IPS DF 19.7 (cell line): ENCODE data around the gene MBP.

Experiments used
- DNase-seq: peaks from one replicate; pipeline ENCODE4 v3.0.0-alpha.2; 2013; ENCODE audit warnings: low read depth, low spot score

The MBP gene

DNA sequence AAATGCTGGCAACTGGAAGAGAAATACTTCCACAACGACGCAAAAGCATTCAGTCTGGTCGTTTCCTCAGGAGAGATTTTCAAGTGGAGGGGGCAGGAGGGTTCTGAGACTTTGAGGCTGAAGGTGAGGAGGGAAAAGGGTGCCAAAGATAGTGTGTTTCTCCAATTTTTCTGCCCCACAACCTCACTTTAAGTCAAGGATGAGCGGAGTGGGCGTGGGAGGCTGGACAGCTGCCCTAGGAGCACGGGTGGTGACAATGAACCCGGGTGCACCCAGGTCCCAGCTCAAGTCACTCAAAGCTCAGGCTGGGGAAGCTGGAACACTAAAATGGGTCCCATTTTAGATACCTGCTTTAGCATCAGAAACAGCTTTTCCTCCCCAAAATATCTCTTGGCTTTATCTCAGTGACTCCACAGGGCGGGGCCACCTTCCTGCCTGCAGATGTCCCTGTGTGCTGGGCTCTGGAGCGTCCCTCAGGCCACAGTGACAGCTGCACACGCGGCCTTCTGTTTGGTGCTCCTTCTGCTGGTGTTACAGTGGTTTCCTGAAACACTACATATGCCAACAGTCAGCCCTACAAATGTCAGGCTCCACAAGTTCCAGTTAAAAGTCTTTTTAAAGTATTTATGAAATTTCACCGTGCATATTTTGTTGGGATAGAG lies 1.4 kb upstream of the MBP start:
- DNase-seq, result no peak

DNA sequence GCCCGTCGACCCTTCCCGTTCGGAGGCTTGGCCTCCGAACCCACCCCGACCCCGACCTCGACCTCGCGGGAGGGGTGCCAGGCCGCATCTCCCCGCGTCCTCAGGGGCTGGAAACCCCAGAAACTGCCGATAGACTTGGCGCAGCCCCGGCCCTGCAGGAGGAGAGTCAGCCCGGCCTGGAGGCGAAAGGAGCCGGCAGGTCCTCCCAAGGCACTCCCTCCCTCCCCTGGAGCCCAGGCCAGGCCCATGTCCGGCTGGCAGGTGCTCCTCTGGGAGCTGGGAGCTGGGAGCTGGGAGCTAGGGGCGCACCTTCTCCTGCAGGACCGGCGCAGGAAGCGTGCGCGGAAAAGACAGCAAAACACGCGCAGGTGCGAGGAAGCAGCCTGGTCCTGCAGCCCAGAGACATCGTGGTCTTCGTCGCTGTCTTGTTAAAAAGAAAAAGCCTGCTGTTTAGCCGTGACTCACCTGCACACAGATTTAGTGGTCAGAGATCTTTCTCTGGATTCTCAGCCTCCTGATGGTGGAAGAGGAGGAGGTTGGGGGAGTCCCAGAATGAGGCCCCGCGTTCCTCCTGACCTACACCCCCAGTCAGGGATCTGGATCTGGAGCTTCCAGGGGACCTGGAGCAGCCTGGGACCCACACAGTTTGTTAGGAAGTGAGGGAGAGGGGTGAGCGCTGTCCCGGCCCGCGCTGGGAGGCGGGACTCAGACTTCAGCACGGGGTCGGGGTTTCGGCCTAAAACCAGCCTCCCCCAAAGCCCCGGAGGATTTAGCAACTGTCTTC lies 660 bp upstream of the MBP start:
- DNase-seq, result no peak

DNA sequence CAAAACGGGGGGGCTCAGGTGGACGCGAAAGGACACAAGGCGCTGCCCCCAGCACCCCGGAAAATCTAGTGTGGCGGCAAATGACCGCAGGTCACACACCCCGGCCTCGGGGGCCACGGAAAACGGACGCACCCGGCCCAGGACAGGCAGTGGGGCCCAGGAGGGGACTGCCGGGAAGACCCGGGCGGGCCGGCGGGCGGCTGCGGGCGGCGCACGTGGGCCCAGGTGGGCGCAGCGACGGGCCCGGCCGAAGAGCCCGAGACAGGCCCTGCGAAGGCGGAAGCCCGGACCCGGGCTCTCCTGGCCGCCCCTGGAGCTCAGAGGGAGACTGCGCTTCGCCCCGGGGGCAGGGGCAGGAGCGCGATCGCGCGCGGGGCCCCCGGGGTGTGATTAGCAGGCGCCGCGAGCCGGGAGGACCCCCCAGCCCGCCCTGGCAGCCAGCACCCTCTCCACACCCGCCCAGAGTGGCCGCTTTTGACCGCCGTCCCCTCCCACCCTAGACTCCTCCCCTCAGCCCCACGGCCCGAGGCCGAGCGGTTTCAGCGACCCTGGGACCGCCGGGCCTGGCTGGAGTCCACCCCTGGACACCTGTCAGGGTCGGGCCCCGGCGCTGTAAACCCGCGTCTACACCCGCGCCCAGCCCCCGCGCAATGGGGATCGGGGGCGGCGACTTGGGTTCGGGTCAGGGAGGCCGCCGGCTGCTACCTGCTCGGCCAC lies 773 bp downstream of the MBP start:
- no peak for DNase-seq

DNA sequence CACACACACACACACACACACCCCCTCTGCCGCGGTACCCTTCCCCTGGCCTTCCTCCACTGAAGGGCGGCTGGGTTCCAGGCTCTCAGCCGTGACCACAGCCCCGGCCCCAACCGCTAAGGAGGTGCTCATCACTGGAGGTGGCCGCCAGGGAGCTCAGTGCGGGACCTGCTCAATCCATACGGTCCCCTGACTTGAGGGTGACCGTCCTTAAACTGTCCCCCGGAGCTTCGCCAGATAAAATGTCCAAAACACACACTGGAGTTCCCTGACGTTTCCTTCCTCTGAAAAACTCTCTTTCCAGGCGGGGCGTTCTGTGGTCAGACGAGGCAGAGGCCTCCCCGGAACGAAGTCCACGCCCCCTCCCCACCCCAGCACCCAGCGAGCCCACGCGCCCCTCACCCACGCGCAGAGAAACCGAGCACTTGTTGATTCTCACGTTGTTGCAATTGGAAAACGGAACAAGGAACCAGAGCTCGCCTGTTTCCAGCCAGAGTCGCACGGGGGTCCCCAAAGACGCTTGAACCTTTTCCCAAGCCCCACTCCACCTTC lies 1.4 kb downstream of the MBP start:
- no peak for DNase-seq

DNA sequence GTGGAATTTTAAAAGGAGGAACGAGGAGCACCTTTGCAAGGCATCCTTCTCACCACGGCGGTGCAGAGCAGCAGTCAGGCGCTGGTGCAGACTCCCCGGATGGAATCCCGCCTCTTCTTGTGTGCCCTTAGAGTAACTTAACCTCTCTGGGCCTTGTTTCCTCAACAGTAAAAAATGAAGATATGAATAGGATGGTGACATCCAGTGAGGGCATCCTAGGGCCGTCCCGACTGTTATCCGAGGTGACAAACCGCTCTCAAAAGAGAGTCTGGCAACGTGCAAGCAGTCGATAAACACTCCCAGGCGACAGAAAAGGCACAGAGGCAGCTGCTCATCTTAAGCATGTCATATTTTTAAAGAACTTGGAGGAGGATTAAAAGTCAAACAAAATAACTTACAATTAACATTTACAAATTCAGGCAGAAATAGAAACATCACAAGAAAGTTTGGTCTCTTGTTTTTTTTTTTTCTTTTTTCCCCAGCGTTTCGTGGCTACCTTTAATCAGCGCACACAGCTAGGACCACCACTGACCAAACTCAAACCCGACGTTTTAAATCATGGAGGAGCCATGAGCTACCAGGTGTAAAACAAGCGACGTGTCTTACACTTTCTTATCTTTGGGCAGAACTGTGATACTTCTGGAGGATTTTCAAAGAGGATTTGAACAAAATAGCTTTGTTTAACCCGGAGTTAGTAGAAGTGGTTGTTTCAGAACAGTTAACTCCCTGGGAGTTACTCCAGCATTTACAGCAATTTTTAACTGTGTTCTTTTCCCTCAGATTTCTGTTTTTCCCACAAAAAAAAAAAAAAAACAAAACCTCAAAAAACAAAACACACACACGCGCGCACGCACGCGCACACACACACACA lies 2.1 kb downstream of the MBP start:
- no peak for DNase-seq

DNA sequence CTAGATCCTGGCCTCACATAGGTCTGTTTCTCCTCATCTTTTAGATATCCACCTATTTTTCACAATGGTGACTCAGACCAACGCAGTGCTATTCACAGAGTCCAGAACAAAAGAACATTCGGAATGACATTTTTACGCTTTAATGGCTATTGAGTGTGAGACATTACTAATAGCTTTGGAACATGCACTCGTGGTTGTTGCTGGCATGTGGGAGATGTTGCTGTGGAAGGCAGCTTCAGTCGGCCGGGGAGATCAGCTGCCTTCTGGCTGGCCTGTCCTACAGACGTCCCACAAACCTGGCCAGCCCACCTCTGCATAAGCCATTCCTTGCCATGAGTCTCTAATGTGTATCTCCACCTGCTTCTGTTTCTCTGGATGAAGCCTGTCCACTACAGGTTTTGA lies 3.4 kb downstream of the MBP start:
- DNase-seq, result no peak

DNA sequence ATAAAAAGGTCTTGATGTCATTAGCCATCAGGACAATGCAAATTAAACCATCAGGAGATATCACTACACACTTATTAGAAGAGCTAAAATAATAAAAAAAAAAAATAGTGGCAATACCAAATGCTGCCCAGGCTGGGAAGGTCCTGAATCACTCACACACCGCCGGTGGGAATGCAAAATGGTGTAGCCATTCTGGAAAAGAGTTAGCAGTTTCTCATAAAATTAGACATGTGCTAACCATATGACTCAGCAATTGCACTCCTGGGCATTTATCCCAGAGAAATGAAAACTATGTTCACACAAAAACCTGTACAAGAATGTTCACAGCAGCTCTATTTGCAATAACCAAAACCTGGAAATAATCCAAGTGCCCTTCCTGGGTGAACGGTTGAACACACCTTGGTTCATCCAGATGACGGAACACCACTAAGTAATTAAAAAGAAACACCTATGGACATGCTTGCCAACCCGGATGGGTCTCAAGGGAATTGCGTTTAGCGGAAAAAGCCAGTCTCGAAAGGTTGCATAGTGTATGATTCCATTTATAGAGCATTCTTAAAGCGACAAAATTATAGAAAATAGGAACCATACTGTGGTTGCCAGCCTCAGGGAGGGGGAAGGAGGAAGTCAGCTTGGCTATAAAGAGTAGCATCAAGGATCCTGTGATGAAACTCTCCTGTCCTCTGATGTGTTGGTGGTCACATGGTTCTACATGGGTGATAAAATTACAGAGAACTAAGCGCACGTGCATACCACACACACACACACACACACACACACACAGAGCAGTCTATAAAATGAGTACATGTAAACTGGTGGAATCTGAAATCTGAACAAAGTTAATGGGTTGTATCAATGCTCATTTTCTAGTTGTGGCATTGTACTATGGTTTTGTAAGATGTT lies 4.6 kb downstream of the MBP start:
- DNase-seq, result no peak

DNA sequence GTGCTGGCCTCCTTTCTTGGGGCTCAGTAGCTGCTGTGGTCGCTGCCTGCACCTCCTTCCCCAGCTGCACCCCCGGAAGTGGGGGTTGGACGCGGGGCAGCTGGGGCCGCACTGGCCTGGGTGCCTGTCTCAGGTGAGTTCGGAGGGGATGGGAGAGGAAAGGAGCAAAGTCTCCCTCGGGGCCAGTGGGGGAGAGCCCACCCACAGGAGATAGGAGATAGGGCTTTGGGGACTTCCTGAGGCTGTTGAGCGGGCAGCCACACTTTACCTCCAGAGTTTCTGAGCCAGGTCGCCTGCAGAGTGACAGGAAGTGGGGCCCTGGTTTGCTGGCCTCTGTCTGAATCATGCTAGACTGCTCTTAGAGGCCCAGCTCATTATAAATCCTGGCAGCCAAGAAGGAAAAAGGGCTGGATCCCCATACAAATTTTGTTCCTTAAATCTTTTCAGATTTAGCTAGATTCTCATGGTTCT lies 8.1 kb downstream of the MBP start:
- no peak for DNase-seq

DNA sequence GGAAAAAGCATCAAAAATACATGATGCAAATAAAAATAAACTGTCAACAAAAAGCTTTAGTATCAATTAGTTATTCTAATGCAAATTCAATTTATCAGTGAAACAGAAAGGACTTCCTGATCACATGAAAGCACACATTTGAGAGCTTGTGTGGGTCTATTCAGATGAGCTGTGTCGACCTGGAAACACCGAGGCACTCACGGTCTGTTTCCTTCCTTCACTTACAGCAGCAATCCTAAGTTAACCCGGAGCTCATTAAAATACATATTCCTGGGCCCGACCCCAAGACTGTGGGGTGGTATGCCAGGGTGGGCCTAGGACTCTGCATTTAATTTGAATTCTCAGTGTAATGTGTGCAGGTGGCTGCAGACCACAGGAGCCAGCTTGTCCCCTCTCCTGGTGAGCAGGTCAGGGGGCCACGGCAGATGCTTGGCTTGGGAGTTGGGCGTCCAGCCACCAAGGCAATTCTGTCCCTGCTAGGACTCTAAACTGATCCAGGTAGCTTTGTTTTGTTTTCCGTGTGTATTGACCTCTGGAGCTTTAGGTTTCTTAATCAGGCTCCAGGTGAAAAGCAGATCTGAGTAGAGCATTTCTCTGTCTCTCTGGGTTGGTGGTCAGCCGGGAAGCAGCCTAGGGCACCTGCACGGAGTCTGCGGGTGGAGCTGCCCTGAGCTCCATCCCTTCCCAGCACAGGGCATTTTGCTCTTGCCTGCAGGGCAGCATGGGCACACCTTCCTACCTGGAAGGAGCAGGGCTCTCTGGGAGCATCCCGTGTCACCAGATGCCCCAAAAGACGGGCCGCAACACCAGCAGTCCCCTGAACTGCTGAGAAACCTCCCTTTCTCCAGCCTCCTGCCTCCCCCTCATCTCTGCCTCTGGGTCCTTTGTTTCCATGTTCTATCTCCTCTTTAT lies 9.0 kb downstream of the MBP start:
- DNase-seq, result no peak

DNA sequence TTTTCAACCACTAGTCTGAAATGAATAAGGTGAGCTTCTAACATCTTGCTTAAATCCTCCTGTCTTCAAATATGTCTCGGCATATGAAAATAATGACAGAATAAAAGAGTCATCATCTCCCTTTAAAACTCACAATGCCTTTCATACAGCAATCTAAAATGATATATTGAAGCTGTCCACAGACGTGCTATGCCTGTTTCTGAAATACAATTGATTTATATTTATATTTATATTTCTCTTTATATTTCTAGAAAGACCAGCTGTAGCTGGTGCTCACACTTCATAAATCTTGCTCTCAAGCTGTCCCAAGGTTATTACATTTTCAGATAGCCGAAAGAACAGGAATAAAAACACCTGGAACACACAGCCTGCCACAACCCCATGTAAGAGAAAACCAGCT lies 11.1 kb downstream of the MBP start:
- DNase-seq, result no peak

DNA sequence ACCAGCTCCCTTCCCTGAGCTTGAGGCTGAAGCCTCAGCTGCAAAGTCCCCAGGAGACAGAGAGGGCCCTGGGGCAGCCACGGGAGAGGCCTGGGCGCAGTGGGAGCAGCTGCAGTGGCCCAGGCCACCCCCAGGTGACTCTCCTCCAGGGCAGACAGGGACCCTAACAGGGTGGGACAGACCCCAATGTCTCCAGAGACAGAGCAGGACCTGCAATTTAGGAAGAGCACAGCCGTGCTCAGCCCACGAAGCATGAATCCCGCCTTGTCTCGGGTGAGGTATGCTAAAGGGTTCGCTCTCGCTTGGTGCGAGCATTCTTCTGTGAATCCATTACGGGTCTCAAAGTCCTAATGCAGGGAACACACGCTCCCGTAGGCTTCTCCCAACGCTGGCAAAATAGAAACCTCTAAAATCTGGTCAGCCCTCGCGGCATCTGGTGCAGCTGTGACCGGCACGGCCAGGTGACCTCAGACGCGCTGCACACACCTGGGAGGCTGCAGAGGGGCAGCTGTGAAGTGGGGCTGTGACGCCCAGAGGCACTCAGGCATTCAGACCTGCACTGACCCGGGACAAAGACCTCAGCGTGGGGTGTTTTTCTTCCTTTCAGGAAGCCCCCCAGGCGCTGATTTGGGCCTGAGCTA lies 12.6 kb downstream of the MBP start:
- DNase-seq, result no peak

DNA sequence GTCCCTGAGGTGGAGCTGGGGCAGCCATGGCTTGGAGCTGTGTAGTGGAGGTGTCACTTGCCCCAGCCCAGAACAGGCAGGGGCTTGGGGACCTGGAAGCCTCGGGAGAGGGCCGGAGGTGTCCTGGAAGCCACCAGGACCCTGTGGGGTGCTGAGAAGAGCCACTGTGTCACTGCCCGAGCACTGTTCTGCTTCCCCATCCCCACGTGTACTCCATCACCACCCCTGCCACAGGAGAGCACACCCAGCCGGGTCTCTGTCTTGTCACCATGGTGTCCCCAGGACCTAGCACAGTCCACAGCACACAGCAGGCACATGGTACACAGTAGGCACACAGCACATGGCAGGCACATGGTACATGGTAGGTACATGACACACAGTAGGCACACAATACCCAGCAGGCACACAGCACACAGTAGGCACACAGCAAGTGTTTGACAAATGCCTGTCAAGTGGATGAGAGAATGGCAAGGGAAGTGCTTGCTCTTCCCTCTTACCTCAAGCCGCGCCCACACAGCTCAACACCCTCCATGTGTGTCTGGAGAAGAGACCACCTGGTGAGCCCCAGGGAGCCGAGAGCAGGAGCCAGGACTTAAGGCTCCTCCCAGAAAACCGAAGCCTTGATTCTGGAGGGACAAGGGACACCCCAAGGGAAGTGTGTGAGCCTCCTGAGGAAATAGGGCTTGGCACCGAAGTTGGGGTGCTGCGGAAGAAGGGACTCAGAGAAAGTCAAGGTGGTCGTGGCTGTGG lies 13.3 kb downstream of the MBP start:
- DNase-seq, result no peak

DNA sequence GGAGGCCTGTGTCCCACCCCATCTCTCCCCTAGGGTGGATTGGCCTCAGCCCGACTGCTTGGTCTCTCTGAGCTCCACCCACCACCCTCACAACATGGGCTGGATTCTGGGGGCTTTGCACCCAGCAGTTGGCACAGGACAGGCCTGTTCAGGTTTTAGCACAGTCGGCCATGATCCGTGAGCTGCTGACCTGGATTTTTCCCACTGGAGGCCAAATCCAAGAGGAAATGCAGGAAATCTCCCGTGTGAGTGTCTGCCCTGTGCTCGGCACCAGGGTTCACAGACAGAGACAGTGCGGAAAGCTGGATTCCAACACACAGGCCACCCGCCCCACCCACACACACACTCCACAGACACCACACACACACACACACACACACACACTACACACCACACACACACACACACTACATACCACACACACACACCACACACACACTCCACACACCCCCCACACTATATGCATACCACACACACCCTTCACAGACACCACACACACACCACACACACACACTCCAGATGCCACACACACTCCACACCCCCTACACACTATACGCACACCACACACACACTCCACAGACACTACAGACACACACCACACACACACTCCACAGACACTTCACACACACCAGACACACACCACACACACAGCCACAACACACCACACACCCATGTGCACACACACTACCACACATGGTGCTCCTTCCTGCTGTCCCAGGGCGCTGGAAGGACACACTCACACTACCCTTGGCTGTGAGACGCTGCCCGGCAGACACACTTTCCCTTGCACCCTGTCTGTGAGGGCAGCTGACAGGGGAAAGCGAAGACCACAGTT lies 14.1 kb downstream of the MBP start:
- DNase-seq, result no peak

DNA sequence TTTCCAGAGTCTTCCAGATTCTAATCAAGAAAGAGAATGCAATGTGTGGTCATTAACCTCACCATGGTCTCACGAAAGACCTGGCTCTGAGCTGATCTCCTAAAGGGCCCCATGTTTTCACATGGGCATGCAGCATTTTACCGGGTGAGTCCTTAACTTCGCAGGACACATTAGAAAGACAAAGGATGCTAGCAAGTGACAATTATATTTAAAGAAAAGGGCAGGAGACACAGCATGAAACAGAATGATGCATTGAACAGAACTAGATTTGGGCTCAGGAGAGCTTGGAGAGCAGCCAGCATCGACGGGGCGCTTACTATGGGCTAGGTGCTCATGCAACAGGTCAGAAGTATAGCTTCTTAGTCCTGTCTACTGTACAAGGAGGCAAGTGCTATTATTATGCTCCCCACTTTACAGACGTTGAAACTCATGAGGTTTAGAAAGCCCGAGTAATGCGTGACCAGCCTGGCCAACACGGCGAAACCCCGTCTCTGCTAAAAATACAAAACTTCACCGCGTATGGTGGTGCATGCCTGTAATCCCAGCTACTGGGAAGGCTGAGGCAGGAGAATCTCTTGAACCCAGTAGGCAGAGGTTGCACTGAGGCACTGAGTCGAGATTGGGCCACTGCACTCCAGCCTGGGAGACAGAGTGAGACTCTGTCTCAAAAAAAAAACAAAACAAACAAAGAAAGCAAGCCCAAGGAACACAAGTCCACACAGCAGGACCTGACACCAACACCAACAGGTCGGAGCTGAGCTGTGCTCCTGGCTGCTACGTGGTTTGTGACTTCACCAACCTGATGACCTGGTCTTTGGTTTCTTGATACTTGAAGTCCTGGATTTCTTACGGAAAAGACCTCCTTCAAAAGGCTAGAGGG lies 16.1 kb downstream of the MBP start:
- DNase-seq, result no peak

DNA sequence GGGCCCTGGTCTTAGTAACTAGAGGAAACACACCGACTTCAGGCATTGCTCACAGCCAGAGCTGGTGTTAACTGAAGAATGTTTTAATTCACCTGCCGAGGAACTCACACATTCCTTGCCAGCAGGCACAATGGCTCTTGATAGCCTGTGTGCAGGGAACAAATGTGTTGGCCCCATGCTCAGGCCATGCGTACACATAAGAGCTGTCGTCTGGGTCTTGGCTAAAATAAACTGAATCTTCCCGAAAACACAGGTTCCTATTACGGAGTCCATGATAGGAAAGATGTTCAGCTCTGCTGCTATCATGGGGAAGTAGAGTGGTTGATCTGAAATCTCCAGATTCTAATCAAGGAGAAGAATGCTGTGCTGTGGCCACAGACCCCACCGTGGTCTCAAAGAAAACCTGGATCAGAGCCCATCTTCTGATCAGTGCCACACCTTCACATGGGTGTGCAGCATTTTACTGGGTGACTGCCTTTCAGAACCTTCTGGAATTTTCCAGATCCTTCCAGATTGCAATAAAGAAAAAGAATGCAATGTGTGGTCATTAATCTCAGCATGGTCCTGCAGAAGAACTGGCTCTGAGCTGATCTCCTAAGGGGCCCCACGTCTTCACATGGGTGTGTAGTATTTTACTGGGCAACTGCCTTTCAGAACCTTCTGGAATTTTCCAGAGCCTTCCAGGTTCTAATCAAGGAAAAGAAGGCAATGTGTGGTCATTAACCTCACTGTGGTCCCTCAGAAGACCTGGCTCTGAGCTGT lies 17.2 kb downstream of the MBP start:
- DNase-seq, result no peak
